H1 (cell line): Measurements from ENCODE around the gene BRK1. TPM values are rescaled to one million over a fixed set of nuclear protein-coding genes. Genes with fewer than 3 reads are reported as not detected.

ENCODE experiments used
- CREB1 ChIP-seq: IDR thresholded peaks from 2 replicates; pipeline ENCODE4 v1.6.1; 2012; ENCODE audit warnings: inconsistent platforms
- CTBP2 ChIP-seq: IDR thresholded peaks from 2 replicates; pipeline ENCODE4 v1.7.0; 2011; ENCODE audit warnings: borderline replicate concordance, mild to moderate bottlenecking, moderate library complexity, mixed read lengths, low read length; ENCODE audit not compliant: insufficient read depth, insufficient read length
- JUND ChIP-seq: IDR thresholded peaks from 2 replicates; pipeline ENCODE4 v1.6.1; 2011; ENCODE audit warnings: mild to moderate bottlenecking, improper control_type of control experiment, low read length
- KDM4A ChIP-seq: IDR thresholded peaks from one replicate; pipeline ENCODE4 v1.7.1; 2012; ENCODE audit warnings: low read depth, mild to moderate bottlenecking, moderate library complexity, low read length, inconsistent platforms; ENCODE audit not compliant: severe bottlenecking
- KDM5A ChIP-seq: fragments of 200-600 bp; IDR thresholded peaks from 2 replicates; pipeline ENCODE4 v1.7.1; 2012; ENCODE audit warnings: mild to moderate bottlenecking, low read length, inconsistent platforms, mixed read lengths
- POLR2AphosphoS5 ChIP-seq: IDR thresholded peaks from 2 replicates; pipeline ENCODE4 v1.6.1; 2011; ENCODE audit warnings: low read depth, low read length
- POU5F1 ChIP-seq: IDR thresholded peaks from 2 replicates; pipeline ENCODE4 v1.6.1; 2011; ENCODE audit warnings: low read depth, mild to moderate bottlenecking, low read length, moderate library complexity
- RBBP5 ChIP-seq: IDR thresholded peaks from 2 replicates; pipeline ENCODE4 v1.7.1; 2012; ENCODE audit warnings: low read depth, mild to moderate bottlenecking, inconsistent platforms, low read length, moderate library complexity, borderline replicate concordance
- SAP30 ChIP-seq: fragments of 300-600 bp; sonication (generic); IDR thresholded peaks from 2 replicates; pipeline ENCODE4 v1.7.1; 2012; ENCODE audit warnings: low read length, moderate library complexity, mild to moderate bottlenecking, inconsistent platforms; ENCODE audit not compliant: insufficient read depth, insufficient replicate concordance
- SIN3A ChIP-seq, 2 experiments: IDR thresholded peaks in 1 of 2; conservative IDR thresholded peaks in 1 of 2; 2 replicates each; pipeline ENCODE4 v1.6.1; 2011 to 2012; ENCODE audit warnings: low read length in 2 of 2, improper control_type of control experiment in 1 of 2, low read depth in 1 of 2, mild to moderate bottlenecking in 1 of 2
- SUZ12 ChIP-seq: fragments of 200-600 bp; sonication (generic); IDR thresholded peaks from 2 replicates; pipeline ENCODE4 v1.6.1; 2012; ENCODE audit warnings: mild to moderate bottlenecking, inconsistent platforms, low read length, moderate library complexity, mixed read lengths
- TAF1 ChIP-seq: IDR thresholded peaks from 2 replicates; pipeline ENCODE4 v1.6.1; 2011; ENCODE audit warnings: mild to moderate bottlenecking, low read depth, low read length
- YY1 ChIP-seq: IDR thresholded peaks from 2 replicates; pipeline ENCODE4 v1.6.1; 2011; ENCODE audit warnings: low read depth, mild to moderate bottlenecking, low read length
- polyA plus RNA-seq, 7 experiments: library from polyadenylated mRNA; depleted of rRNA in 3 of 7; stranded (reverse) in 5 of 7; unstranded in 2 of 7; fragments of >200 nt in 5 of 7; fragments of 200-250 nt in 2 of 7; gene quantifications; 1 replicate in 5 of 7; 2 replicates in 1 of 7; 4 replicates in 1 of 7; pipeline versions ENCODE4 v1.2.1 to v1.2.3, GENCODE V29; 2011 to 2013; ENCODE audit warnings: missing spikeins in 2 of 7, mixed read lengths in 2 of 7
- total RNA-seq: library from RNA; stranded (reverse); fragmentation: NEBNext Ultra II Directional; extraction: Animal tissue kit (Norgen Biotek cat#: 25700); gene quantifications from 2 replicates; pipeline ENCODE4 v1.2.1, GENCODE V29; 2021
- TF ChIP-seq, protein P1 (sequence below): IDR thresholded peaks from 2 replicates; pipeline ENCODE4 v1.6.1; 2012; ENCODE audit warnings: inconsistent platforms
- TF ChIP-seq, protein P2 (sequence below): IDR thresholded peaks from 2 replicates; pipeline ENCODE4 v1.6.1; 2012; ENCODE audit warnings: inconsistent platforms

BRK1 gene
- total and polyA plus RNA-seq, 2 of the 8 experiments (the other 6 are each of a cell fraction or from before 2014, with no cell fraction given) = 137 to 164 TPM

DNA sequence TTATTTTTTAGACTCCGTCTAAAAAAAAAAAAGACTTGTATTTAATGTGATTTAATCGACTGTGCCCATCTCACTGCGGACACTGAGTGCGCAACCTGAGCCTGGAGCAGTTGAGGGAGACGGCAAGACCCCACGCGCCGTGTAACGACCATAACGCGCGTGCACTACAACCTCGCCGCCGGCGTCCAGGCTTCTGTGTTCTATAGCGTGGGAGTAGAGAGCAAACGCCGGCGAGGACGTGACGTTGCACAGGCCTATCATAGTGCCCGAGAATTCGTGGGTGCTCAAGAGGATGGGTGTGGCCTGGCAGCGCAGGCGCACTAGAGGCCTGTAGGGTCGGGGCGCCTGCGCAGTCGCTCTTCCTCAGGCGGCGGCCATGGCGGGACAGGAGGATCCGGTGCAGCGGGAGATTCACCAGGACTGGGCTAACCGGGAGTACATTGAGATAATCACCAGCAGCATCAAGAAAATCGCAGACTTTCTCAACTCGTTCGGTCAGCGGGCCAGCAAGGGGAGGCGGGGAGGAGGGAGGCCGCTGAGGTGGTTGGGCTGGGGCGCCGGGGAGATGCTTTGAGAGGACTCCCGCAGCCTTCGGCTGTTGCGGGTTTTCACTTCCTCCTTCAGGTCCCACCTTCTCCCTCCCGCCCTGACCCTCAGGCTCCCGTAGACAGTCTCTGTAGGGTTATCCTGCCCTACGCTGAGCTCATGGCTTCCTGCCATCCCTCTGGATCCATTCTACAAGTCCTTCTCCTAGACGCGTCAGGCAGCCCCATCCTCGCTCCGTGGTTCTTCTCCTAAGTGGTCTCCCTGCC, at the start of gene BRK1 (continued):
- TF ChIP-seq POLR2AphosphoS5 = peak; percentile 91
- no peak for TF ChIP-seq JUND
- no peak for TF ChIP-seq KDM5A
- TF ChIP-seq POU5F1 = no peak
- TF ChIP-seq YY1 = peak; percentile 91
- TF ChIP-seq SIN3A (conservative IDR thresholded peaks at IDR 0.05 in 1 of 2, IDR thresholded peaks at IDR 0.05 in 1 of 2; ENCODE audit: low read depth in 1 of 2, low read length in 2 of 2) = peak; percentile 52 to 88; a peak in 2 of 4 replicates
- peak; percentile 77 for TF ChIP-seq KDM4A
- TF ChIP-seq, protein P1, sequence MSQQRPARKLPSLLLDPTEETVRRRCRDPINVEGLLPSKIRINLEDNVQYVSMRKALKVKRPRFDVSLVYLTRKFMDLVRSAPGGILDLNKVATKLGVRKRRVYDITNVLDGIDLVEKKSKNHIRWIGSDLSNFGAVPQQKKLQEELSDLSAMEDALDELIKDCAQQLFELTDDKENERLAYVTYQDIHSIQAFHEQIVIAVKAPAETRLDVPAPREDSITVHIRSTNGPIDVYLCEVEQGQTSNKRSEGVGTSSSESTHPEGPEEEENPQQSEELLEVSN = no peak
- no peak for TF ChIP-seq SUZ12
- peak; percentile 73; the same call in 1 of the 2 replicates for TF ChIP-seq RBBP5
- peak; percentile 88 for TF ChIP-seq SAP30
- no peak for TF ChIP-seq CTBP2
- TF ChIP-seq TAF1 = peak; percentile 87
- peak; percentile 78 for TF ChIP-seq CREB1
- TF ChIP-seq, protein P2, sequence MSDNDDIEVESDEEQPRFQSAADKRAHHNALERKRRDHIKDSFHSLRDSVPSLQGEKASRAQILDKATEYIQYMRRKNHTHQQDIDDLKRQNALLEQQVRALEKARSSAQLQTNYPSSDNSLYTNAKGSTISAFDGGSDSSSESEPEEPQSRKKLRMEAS = no peak; the same call in 1 of the 2 replicates
